ENCODE data around the gene FRMD4A. TPM values are rescaled to one million over a fixed set of nuclear protein-coding genes. Genes with fewer than 3 reads are reported as not detected.

Gene FRMD4A
- total and polyA plus RNA-seq, 2 experiments from 2014 or later: 11.9 to 17.5 TPM

DNA sequence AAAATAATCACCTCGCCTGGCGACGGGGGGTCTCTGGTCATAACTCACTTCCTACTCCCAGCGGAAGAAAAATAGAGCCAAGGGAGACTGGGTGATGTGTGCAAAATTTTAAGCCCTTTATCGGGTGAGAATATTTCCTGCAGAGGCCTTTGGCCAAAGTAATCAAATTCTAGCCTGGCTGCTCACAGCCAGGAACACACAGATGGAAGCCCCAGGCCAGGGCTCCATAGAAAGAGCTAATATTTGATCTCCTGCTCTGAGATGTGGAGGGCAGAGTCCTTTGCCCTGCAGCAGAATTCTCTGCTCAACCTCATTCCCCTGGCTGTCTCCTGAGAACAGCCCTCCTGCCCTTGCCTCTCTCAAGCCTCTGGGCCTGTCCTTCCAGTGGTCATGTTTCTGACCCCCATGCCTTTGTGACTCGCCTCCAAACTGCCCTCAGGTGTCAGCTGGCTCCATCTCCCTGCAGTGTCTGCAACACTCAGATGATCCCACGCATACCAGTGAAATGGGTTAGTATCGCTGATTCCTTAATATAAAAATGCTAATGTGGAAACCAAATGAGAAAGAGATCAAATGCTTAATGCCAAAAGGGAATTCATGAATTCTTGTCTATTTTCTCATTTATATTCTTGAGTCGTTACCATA lies 34.5 kb downstream of the FRMD4A start:
- DNase-seq: no peak
- Histone ChIP-seq H3K79me2 (ENCODE audit: insufficient read depth) (no peaks in the 10 kb centered on the region), H3F3A (ENCODE audit: insufficient read depth) (no peaks in the 10 kb centered on the region), H3K36me3 (ENCODE audit: low read depth) (no peaks in the 10 kb centered on the region), H3K9me2 (ENCODE audit: insufficient read depth) (no peaks in the 10 kb centered on the region), H3K4me1 (ENCODE audit: insufficient read depth) (no peaks in the 10 kb centered on the region), H3K4me2 (ENCODE audit: unreplicated experiment) (no peak overlapping the region), H3K27me3 (replicated peaks; ENCODE audit: insufficient read depth) (peaks cover 37% of the 10 kb centered on the region), H3K9ac (no peak overlapping the region), H2AFZ (no peak overlapping the region), H3K9me3 (ENCODE audit: low read depth) (no peaks in the 10 kb centered on the region), H3K4me3 (no peak overlapping the region), H4K20me1 (ENCODE audit: insufficient read depth) (no peaks in the 10 kb centered on the region), H3K27ac (no peak overlapping the region)
- WGBS, 2 experiments (ENCODE audit: low coverage in 1 of 2, low lambda C conversion rate in 2 of 2, missing lambda C conversion rate in 2 of 2): 60 to 66% methylated on average over 9 of the region's 9 CpGs
- in situ Hi-C loops (cut with MboI): no loop called here
- no peak for TF ChIP-seq EZH2 (IDR thresholded peaks at IDR 0.05; ENCODE audit: insufficient read depth, poor library complexity, severe bottlenecking)

DNA sequence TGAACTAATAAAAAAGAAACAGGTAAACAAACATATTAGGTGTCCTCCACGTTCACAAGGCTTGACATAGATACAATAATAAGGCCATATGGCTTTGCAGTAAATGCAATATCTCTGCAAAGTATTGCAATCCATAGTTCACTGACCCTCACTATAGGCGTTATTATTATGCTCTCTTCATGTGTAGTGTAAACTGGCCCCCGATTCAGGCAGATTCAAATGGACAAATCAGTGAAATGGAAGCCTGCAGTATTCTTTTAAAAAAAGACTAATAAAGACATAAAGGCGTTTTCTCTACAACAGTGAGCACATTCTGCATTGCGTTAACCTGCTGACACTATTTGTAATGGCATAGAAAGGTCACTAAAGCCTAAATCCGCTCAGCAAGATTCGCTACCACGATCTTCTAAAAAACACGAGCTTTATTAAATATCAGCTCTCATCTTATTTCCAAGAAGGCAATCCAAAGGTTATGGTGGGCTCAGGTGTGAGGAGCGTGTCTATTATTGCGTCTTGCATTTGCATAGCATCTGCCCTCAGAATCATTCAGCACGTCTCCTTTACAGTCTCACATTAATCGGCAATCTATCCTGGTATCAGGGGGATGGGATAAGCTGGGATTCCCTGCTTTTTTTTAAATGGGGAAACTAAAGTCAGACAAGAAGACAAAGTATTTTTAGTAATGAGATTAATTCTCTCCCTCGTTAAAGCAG lies 36.2 kb downstream of the FRMD4A start:
- no peaks in the 10 kb centered on the region for H4K20me1 ChIP-seq (ENCODE audit: insufficient read depth)
- no peaks in the 10 kb centered on the region for H3F3A ChIP-seq (ENCODE audit: insufficient read depth)
- WGBS, 2 experiments (ENCODE audit: low coverage in 1 of 2, low lambda C conversion rate in 2 of 2, missing lambda C conversion rate in 2 of 2): 48 to 51% methylated on average over 14 of the region's 14 CpGs
- H3K9me3 ChIP-seq (ENCODE audit: low read depth): no peaks in the 10 kb centered on the region
- H3K79me2 ChIP-seq (ENCODE audit: insufficient read depth): no peaks in the 10 kb centered on the region
- no peaks in the 10 kb centered on the region for H3K4me1 ChIP-seq (ENCODE audit: insufficient read depth)
- in situ Hi-C loops (cut with MboI): no loop called here
- TF ChIP-seq EZH2phosphoT487 (IDR thresholded peaks at IDR 0.05; ENCODE audit: insufficient read depth, low read depth): no peak
- TF ChIP-seq EZH2 (IDR thresholded peaks at IDR 0.05; ENCODE audit: insufficient read depth, poor library complexity, severe bottlenecking): no peak
- DNase-seq: no peak
- H3K9ac ChIP-seq: no peak overlapping the region
- H3K36me3 ChIP-seq (ENCODE audit: low read depth): no peaks in the 10 kb centered on the region
- H3K9me2 ChIP-seq (ENCODE audit: insufficient read depth): no peaks in the 10 kb centered on the region
- no peak overlapping the region for H2AFZ ChIP-seq
- peaks cover 29% of the 10 kb centered on the region for H3K27me3 ChIP-seq (replicated peaks; ENCODE audit: insufficient read depth)
- no peak overlapping the region for H3K4me2 ChIP-seq (ENCODE audit: unreplicated experiment)
- H3K27ac ChIP-seq: no peak overlapping the region
- no peak overlapping the region for H3K4me3 ChIP-seq

DNA sequence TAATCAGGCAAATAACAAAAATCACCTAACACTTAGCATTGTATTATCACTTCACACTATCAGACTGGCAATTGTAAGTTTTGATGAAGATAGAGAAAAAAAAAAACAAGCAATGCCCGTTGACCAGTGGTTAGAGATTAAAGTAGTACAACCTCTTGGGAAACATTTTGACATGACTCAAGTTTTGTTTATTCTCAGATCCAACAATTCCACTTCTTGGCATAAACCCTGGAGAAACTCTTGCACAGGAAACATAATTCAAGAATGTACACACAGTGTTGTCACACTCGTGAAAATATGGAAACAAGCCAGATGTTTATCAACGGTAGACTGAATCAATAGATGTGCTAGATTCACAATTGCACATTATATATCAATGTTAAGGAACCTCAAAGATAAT lies 37.2 kb downstream of the FRMD4A start:
- Histone ChIP-seq H3K79me2 (ENCODE audit: insufficient read depth) (no peaks in the 10 kb centered on the region), H3K27ac (no peak overlapping the region), H3K4me3 (no peak overlapping the region), H3K27me3 (replicated peaks; ENCODE audit: insufficient read depth) (peaks cover 24% of the 10 kb centered on the region), H3K9me3 (ENCODE audit: low read depth) (no peaks in the 10 kb centered on the region), H4K20me1 (ENCODE audit: insufficient read depth) (no peaks in the 10 kb centered on the region), H3F3A (ENCODE audit: insufficient read depth) (no peaks in the 10 kb centered on the region), H2AFZ (no peak overlapping the region), H3K4me2 (ENCODE audit: unreplicated experiment) (no peak overlapping the region), H3K4me1 (ENCODE audit: insufficient read depth) (no peaks in the 10 kb centered on the region), H3K36me3 (ENCODE audit: low read depth) (no peaks in the 10 kb centered on the region), H3K9me2 (ENCODE audit: insufficient read depth) (no peaks in the 10 kb centered on the region), H3K9ac (no peak overlapping the region)
- 7 to 17% methylated on average over 3 of the region's 3 CpGs for WGBS, 2 experiments (ENCODE audit: low coverage in 1 of 2, low lambda C conversion rate in 2 of 2, missing lambda C conversion rate in 2 of 2)
- TF ChIP-seq EZH2phosphoT487 (IDR thresholded peaks at IDR 0.05; ENCODE audit: insufficient read depth, low read depth) (no peak), EZH2 (IDR thresholded peaks at IDR 0.05; ENCODE audit: insufficient read depth, poor library complexity, severe bottlenecking) (no peak)
- no peak for DNase-seq
- in situ Hi-C loops (cut with MboI): no loop called here

DNA sequence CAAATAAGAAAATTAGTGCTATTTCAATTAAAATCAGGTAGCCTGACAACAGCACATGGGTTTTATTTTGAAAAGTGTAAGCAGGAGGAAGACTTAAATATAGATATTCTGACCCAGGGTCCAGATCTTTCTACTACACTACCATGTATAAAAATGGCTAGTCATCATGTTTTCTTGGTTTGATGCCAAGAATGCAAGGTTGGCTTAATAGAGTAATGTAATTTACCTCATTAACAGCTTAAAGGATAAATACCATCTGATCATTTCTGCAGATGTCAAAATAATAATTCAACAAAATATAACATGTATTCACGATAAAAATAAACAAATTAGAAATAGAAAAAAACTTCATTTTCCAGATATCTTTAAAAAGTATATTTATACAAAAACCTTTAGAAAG lies 39.4 kb downstream of the FRMD4A start:
- no peaks in the 10 kb centered on the region for H4K20me1 ChIP-seq (ENCODE audit: insufficient read depth)
- no peaks in the 10 kb centered on the region for H3K9me2 ChIP-seq (ENCODE audit: insufficient read depth)
- TF ChIP-seq EZH2phosphoT487 (IDR thresholded peaks at IDR 0.05; ENCODE audit: insufficient read depth, low read depth): no peak
- no peak for TF ChIP-seq EZH2 (IDR thresholded peaks at IDR 0.05; ENCODE audit: insufficient read depth, poor library complexity, severe bottlenecking)
- DNase-seq: no peak
- no peaks in the 10 kb centered on the region for H3K36me3 ChIP-seq (ENCODE audit: low read depth)
- no peaks in the 10 kb centered on the region for H3F3A ChIP-seq (ENCODE audit: insufficient read depth)
- no peak overlapping the region for H3K4me2 ChIP-seq (ENCODE audit: unreplicated experiment)
- WGBS, 2 experiments (ENCODE audit: low coverage in 1 of 2, low lambda C conversion rate in 2 of 2, missing lambda C conversion rate in 2 of 2): 56 to 58% methylated on average over 1 of the region's 1 CpG
- H3K27ac ChIP-seq: no peak overlapping the region
- H3K27me3 ChIP-seq (replicated peaks; ENCODE audit: insufficient read depth): peaks cover 18% of the 10 kb centered on the region
- no peaks in the 10 kb centered on the region for H3K4me1 ChIP-seq (ENCODE audit: insufficient read depth)
- in situ Hi-C loops (cut with MboI): no loop called here
- no peaks in the 10 kb centered on the region for H3K79me2 ChIP-seq (ENCODE audit: insufficient read depth)
- H3K9ac ChIP-seq: no peak overlapping the region
- no peak overlapping the region for H3K4me3 ChIP-seq
- H3K9me3 ChIP-seq (ENCODE audit: low read depth): no peaks in the 10 kb centered on the region
- H2AFZ ChIP-seq: no peak overlapping the region
